COLO829 (cell line): ENCODE measurements around the gene EIF1AD.
"Not testable (repeated sequence)": the region's sequence is repeated elsewhere in the genome, so short reads cannot be mapped to it uniquely, and the experiment has no call there.

Experiments used
- DNase-seq: peaks from one replicate; pipeline ENCODE4 v3.0.0; 2012; ENCODE audit warnings: low spot score

The EIF1AD gene

GRCh38 chr11:65967329-65967934 lies 34.5 kb downstream of the EIF1AD start:
- no peak for DNase-seq

- DNase-seq = no peak
Observed at GRCh38 chr11:65965986-65966762, 35.8 kb downstream of the EIF1AD start.

- no peak for DNase-seq
Observed at GRCh38 chr11:65964906-65965305, 37.1 kb downstream of the EIF1AD start.

GRCh38 chr11:65962141-65962564 lies 39.8 kb downstream of the EIF1AD start:
- DNase-seq = peak; percentile 51

GRCh38 chr11:65961267-65962140 lies 40.5 kb downstream of the EIF1AD start, which contains the start of gene SART1:
SART1 (plus strand) TSS chr11:65961734; CDS start chr11:65961781, 47 bp downstream.
- DNase-seq = peak; percentile 99

- no peak for DNase-seq
Observed at GRCh38 chr11:65960824-65961266, 41.1 kb downstream of the EIF1AD start.

- no peak for DNase-seq
Observed at GRCh38 chr11:65958774-65959420, 43.1 kb downstream of the EIF1AD start.

GRCh38 chr11:65958291-65958690 lies 43.7 kb downstream of the EIF1AD start:
- DNase-seq = no peak

- DNase-seq = no peak
Observed at GRCh38 chr11:65954771-65955170, 47.2 kb downstream of the EIF1AD start.

GRCh38 chr11:65953471-65953870 lies 48.5 kb downstream of the EIF1AD start:
- no peak for DNase-seq

- no peak for DNase-seq
Observed at GRCh38 chr11:65952052-65952521, 49.9 kb downstream of the EIF1AD start.

- DNase-seq = not testable (repeated sequence)
Observed at GRCh38 chr11:65951641-65952040, 50.3 kb downstream of the EIF1AD start.

- DNase-seq = not testable (repeated sequence)
Observed at GRCh38 chr11:65950711-65951110, 51.2 kb downstream of the EIF1AD start.

- no peak for DNase-seq
Observed at GRCh38 chr11:65947603-65948125, 54.3 kb downstream of the EIF1AD start.

- no peak for DNase-seq
Observed at GRCh38 chr11:65947133-65947532, 54.8 kb downstream of the EIF1AD start.

GRCh38 chr11:65946655-65947054 lies 55.3 kb downstream of the EIF1AD start:
- DNase-seq = no peak
